ENCODE data around the gene SSX2IP.

GRCh38 chr1:84719543-84720217 is 29.4 kb upstream of the SSX2IP start:
- TF ChIP-seq EP300 (IDR thresholded peaks at IDR 0.05), result no peak
- no peak for TF ChIP-seq CTCF (IDR thresholded peaks at IDR 0.05)
